HG02885 (cell line): Measurements from ENCODE around the gene ASIC5.
"Not testable (repeated sequence)": the region's sequence is repeated elsewhere in the genome, so short reads cannot be mapped to it uniquely, and the experiment has no call there.

Experiments used
- ATAC-seq: cut with Tn5 transposase; IDR thresholded peaks from one replicate; pipeline ENCODE4 v1.9.1; 2021; ENCODE audit warnings: mild to moderate bottlenecking; ENCODE audit not compliant: unreplicated experiment, poor library complexity

Gene ASIC5

GRCh38 chr4:155805016-155805415 lies 61.1 kb downstream of the ASIC5 start:
- no peak for ATAC-seq

- ATAC-seq, result no peak
Observed at GRCh38 chr4:155802190-155802959, 63.7 kb downstream of the ASIC5 start.

- no peak for ATAC-seq
Observed at GRCh38 chr4:155800685-155801343, 65.3 kb downstream of the ASIC5 start.

- ATAC-seq, result no peak
Observed at GRCh38 chr4:155799794-155800123, 66.3 kb downstream of the ASIC5 start.

- no peak for ATAC-seq
Observed at GRCh38 chr4:155799116-155799793, 66.8 kb downstream of the ASIC5 start.

- ATAC-seq, result not testable (repeated sequence)
Observed at GRCh38 chr4:155797581-155797980, 68.5 kb downstream of the ASIC5 start.

- peak; percentile 94 for ATAC-seq
Observed at GRCh38 chr4:155795991-155796390, 70.1 kb downstream of the ASIC5 start.

- ATAC-seq, result no peak
Observed at GRCh38 chr4:155794589-155795236, 71.4 kb downstream of the ASIC5 start.

GRCh38 chr4:155789982-155790381 lies 76.1 kb downstream of the ASIC5 start:
- no peak for ATAC-seq

GRCh38 chr4:155789391-155789790 lies 76.7 kb downstream of the ASIC5 start:
- no peak for ATAC-seq

- ATAC-seq, result peak; percentile 99
Observed at GRCh38 chr4:155787113-155787710, 78.9 kb downstream of the ASIC5 start.

- no peak for ATAC-seq
Observed at GRCh38 chr4:155785828-155786227, 80.2 kb downstream of the ASIC5 start.

- ATAC-seq, result no peak
Observed at GRCh38 chr4:155784637-155785036, 81.4 kb downstream of the ASIC5 start.

GRCh38 chr4:155781249-155781831 lies 84.7 kb downstream of the ASIC5 start:
- ATAC-seq, result no peak

- ATAC-seq, result no peak
Observed at GRCh38 chr4:155780775-155781174, 85.3 kb downstream of the ASIC5 start.
